Activated effector memory CD4-positive, alpha-beta T cell treated with Interleukin-2 at 50 U/mL for 16 hours (primary cell): ENCODE results near the gene SLC51B.
A peak's percentile ranks its signal among the peaks of the same experiment; 100 is the strongest.
"Not testable (repeated sequence)": the region's sequence is repeated elsewhere in the genome, so short reads cannot be mapped to it uniquely, and the experiment has no call there.

Source experiments
- DNase-seq: peaks from one replicate; pipeline ENCODE4 v3.0.0-alpha.2; 2020

Gene SLC51B

GRCh38 chr15:65044724-65045481 lies at the start of gene SLC51B:
Gene SLC51B (plus strand): TSS chr15:65045387. CDS start chr15:65050005, 4,618 bp downstream.
- DNase-seq, result no peak

GRCh38 chr15:64997066-64997465 lies 48.1 kb upstream of the SLC51B start:
- no peak for DNase-seq

GRCh38 chr15:64997745-64998375 lies 47.3 kb upstream of the SLC51B start:
- DNase-seq, result no peak

GRCh38 chr15:65004993-65005392 lies 40.2 kb upstream of the SLC51B start:
- no peak for DNase-seq

GRCh38 chr15:65006876-65007275 lies 38.3 kb upstream of the SLC51B start:
- DNase-seq, result no peak

- DNase-seq, result no peak
Measured at GRCh38 chr15:65008983-65009382, 36.2 kb upstream of the SLC51B start.

GRCh38 chr15:65011198-65011597 lies 34.0 kb upstream of the SLC51B start:
- not testable (repeated sequence) for DNase-seq

GRCh38 chr15:65020419-65020818 lies 24.8 kb upstream of the SLC51B start:
- no peak for DNase-seq

GRCh38 chr15:65021488-65021887 lies 23.7 kb upstream of the SLC51B start:
- no peak for DNase-seq

GRCh38 chr15:65026756-65027155 lies 18.4 kb upstream of the SLC51B start:
- DNase-seq, result no peak

- no peak for DNase-seq
Measured at GRCh38 chr15:65027593-65027992, 17.6 kb upstream of the SLC51B start.

GRCh38 chr15:65028338-65028737 lies 16.8 kb upstream of the SLC51B start:
- no peak for DNase-seq

- DNase-seq, result peak; percentile 90
Measured at GRCh38 chr15:65028921-65029735, 16.1 kb upstream of the SLC51B start, which contains the start of gene MTFMT. Gene MTFMT (minus strand): TSS chr15:65029639. CDS start chr15:65029613, 26 bp downstream.

- no peak for DNase-seq
Measured at GRCh38 chr15:65029736-65030208, 15.4 kb upstream of the SLC51B start.

- DNase-seq, result no peak
Measured at GRCh38 chr15:65032801-65033537, 12.2 kb upstream of the SLC51B start.

- no peak for DNase-seq
Measured at GRCh38 chr15:65033659-65034269, 11.4 kb upstream of the SLC51B start.

- no peak for DNase-seq
Measured at GRCh38 chr15:65034719-65035118, 10.5 kb upstream of the SLC51B start.

GRCh38 chr15:65037309-65037708 lies 7.9 kb upstream of the SLC51B start:
- DNase-seq, result no peak

GRCh38 chr15:65038428-65038827 lies 6.8 kb upstream of the SLC51B start:
- DNase-seq, result no peak

GRCh38 chr15:65038836-65039235 lies 6.4 kb upstream of the SLC51B start:
- no peak for DNase-seq

- no peak for DNase-seq
Measured at GRCh38 chr15:65040461-65040860, 4.7 kb upstream of the SLC51B start.

- no peak for DNase-seq
Measured at GRCh38 chr15:65041787-65042186, 3.4 kb upstream of the SLC51B start.
